Measurements from ENCODE around the gene FRMD3.
"Not testable (repeated sequence)": the region's sequence is repeated elsewhere in the genome, so short reads cannot be mapped to it uniquely, and the experiment has no call there.

FRMD3 gene

DNA sequence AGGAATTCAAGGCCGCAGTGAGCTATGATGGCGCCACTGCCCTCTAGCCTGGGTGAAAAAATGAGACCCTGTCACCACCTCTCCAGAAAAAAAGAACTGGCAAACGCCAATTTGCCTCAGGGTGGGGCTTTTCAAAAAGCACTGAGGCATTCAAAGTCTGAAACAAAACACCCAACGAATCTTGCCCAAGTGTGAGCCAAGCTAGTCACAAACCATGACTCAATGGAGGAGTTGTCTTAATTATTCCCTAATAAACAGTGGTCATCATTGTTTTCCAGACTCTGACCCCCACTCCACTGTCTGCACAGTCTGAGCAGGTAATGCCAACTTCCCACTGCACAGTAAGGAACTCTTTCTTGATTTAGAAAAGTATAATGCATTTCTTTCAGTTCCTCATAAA is 16.8 kb downstream of the FRMD3 start:
- no peak for DNase-seq

DNA sequence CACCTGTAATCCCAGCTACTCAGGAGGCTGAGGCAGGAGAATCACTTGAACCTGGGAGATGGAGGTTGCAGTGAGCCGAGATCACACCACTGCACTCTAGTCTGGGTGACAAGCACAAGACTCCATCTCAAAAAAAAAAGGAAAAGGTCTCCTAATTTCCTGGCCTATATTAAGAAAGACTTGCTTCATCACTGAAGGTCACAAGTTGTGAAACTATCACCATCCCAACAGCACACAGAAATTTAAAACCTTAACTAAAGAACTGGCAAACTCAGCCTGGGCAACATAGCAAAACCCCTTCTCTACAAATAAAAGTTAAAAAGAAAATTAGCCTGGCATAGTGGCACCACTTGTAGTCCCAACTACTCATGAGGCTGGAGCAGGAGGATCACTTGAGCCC is 17.2 kb downstream of the FRMD3 start:
- DNase-seq = no peak

DNA sequence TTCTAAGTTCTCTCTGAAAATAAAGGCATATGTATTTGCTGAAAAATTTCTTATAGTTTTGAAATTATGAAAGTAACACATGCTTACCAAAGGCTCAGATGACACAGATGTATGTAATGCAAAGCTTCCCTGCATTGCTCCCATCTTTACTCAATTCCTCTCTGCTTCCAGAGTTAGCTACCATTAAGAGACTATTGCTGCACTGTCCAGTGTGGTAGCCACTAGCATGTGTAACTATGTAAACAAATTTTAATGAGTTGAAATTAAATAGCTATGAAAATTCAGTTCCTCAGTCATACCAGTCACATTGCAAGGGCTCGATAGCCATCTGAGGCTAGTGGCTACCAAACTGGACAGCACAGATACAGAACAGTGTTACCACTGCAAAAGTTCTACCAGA is 17.9 kb downstream of the FRMD3 start:
- DNase-seq = no peak

DNA sequence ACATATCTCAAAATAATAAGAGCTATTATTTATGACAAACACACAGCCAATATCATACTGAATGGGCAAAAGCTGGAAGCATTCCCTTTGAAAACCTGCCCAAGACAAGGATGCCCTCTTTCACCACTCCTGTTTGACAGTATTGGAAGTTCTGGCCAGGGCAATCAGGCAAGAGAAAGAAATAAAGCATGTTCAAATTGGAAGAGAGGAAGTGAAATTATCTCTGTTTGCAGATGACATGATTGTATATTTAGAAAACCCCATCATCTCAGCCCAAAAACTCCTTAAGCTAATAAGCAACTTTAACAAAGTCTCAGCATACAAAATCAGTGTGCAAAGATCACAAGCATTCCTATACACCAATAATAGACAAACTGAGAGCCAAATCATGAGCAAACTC is 20.2 kb downstream of the FRMD3 start:
- not testable (repeated sequence) for DNase-seq

DNA sequence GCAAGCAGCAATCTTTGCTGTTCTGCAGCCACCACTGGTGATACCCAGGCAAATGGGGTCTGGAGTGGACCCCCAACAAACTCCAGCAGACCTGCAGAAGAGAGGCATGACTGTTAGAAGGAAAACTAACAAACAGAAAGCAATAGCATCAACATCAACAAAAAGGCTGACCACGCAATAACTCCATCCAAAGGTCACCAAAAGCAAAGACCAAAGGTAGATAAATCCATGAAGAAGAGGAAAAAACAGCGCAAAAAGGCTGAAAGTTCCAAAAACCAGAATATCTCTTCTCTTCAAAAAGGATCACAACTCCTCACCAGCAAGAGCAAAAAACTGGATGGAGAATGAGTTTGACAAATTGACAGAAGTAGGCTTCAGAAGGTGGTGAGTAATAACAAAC is 23.4 kb downstream of the FRMD3 start:
- no peak for DNase-seq

DNA sequence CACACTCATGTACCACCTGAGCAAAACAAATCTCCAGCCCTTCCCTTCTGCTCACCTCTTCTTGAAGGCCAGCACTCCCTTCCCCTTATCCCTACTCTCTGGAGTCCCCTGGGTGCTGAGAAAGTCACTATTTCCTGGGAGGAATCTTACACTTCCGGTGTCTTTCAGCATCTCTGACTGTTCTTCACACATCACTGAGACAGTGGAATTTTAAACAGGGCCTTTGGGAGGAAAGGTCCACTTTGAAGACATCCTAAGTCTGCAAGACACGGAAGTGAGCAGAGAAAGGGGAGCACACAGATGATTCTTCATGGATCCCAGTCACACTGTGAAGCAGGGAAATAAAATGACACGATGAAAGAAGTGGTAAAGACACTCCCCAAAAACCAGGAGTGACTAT is 25.6 kb downstream of the FRMD3 start:
- DNase-seq = no peak

DNA sequence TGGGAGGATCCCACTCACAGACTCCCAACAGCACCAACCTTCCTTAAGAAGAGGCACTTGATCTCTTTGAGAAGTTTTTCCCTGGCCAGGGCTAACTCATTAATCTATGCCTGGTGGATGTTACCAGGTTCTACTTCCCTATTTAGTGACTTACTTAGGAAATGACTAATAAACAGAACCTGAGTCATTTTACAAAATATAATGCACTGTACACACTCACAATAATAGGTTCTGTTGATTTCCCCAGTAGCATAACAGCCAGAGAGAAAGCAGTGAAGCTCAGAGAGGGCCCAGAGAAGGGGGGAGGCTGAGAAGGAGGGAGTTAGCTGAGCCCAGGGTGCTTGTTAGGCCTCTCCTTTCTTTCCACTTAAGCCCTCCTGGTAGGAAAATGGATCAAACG is 27.1 kb downstream of the FRMD3 start:
- DNase-seq = peak; percentile 18

DNA sequence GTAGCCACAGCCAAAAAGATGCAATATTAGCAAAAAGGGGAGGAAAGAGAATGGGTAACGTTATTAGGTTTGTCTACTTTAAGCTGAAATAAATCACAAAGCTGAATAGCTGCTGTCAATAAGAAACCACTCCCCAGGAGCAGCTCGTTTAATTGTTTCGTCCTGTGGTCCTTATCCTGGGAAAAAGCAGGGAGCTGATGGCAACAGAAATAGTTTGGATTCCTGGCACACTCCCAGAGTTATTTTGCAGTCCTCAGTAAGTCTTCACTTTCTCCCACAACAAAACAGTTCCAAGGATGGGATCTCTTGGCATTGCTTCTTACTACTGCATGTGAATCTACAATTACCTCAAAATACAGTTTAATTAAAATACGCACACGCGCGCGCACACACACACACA is 28.8 kb downstream of the FRMD3 start:
- DNase-seq = no peak

DNA sequence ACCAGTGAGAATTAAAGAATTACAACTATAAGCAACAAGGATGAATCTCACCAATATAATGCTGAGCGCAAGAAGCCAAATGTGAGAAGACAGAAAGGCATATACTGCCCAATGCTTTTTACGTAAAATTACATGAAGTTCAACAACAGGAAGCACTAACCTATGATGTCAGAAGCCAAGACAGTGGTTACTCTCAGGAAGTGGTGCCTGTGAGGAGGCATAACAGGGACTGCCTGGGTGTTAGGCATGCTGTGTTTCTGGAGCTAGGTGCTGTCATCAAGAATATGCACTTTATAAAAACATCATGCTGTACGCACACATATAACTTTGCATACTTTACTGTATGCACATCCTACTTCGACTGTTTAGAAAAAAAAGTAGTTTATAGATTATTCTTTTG is 30.1 kb downstream of the FRMD3 start:
- no peak for DNase-seq

DNA sequence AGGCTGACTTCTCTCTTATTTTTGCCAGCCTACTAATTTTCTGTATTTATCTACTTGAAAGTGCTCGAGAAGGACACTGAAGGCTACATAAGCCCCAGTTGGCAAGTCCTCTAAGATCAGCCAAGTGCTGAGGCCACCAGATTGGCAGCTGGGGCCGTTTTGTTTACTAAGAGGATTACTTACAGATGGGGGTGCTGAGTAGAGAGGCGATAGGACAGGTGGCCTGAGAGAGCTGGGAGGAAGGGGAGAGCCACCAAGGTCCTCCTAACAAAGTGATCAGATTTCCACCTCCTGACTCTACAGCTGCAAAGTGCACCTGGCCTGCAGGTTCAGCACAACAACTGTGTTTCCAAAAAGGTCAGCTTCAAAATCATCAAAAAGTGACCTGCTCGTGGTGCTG is 32.9 kb downstream of the FRMD3 start:
- no peak for DNase-seq

DNA sequence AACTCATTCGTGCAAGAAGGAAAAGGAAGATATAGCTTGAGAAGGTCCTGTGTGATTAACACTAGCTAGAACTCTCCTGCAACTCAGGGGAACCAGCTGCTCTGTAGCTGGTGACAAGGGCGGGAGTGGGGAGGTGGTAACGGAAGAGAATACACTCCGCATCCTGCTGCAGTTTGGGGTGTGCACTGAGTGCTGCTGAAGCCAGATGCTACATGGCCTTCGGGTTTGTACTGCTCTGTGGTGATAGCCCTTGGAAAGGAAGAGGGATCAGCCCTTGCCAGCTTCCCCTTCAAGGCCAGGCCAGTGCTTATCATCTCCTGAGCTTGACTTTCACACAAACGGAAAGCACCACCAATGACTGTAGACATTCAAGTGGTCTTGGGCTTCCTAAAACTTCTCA is 34.3 kb downstream of the FRMD3 start:
- DNase-seq = no peak

DNA sequence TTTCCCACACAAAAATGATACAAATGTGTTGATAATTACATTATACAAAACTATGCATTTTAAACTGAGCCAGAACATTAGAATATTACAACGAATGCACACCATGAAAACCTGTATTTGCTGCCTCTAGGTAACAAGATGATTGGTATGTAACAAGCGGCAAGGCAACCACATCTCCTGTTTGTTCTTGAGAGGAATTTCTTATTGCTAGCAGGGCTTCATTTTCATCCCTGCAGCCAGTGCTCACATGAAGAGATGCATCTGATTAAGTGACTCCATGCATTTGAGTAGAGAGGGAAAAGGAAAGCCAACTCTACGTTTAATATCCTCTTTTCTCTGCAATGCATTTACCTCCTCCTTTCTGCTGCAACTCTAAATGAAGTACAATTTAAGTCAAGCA is 36.6 kb downstream of the FRMD3 start:
- DNase-seq = no peak

DNA sequence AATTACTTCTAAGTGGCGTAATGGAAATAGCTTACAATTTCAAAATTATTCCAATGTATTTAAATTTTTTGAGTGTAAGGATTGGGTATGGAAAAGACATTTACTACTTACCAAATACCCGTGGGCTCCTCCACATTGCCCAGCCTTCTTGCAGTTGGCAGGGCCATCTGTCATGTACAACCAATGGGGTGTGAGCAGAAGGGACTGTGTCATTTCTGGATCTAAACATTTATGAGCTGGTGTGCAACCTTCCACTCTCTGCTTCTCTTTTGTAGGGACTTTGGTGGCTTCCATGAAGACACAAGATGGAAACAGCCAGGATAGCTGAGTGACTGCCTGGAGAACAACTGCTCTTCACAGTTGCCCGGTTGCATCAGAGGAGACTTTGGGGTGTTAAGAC is 40.8 kb downstream of the FRMD3 start:
- no peak for DNase-seq

DNA sequence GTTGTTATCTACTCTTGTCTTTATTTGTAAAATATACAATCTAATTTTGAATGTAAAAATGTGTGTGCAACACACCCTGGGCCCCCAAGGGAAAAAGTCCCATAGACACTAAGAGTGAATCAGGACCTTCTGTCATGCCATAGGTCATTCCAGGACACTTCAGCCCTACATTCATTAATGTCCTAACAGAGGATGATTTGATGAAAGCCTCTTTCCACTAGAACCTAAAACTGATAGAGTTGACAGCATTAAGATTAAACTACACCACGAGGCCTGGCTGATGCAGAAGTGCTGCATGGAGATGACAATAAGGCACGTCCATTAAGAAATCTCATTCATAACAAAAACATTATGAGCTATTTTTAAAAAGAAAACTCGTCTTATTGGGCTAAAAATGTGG is 46.2 kb downstream of the FRMD3 start:
- DNase-seq = no peak

DNA sequence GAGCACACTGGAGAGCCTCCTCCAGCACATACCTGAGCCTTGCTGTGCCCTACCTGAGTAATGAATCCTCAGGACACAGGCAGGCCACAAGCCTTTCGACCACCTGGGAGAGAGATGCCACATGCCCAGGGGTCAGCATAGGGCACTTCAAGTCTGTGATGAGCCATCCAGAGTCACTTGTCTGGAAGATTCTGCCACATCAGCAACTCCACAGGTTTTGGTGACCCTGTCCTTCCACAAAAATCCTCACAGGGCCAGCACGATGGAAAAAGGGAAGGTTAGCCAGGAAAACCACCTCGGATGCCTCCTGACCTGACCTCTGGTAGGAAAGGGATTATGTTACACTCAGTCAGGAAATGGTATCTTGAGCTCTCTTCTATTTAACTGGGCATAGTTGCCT is 46.8 kb downstream of the FRMD3 start:
- DNase-seq = no peak

DNA sequence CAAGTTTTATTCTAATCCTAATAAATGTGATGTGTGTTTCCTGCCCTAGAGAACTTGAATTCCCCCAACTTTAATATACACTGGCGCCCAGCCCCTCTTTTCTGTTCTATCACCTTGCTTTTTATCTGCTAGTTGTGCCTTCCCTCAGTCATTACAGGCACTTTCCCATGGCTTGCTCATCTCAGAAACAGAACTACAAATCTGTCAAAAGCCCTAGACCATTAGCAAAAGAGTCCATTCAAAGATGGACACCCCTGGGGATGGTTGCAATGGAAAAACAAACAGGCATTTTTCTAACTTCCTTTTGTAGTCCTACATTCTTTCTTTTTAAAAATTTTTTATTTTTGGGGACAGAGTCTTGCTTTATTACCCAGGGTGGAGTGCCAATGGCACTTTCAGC is 48.2 kb downstream of the FRMD3 start:
- DNase-seq = no peak

DNA sequence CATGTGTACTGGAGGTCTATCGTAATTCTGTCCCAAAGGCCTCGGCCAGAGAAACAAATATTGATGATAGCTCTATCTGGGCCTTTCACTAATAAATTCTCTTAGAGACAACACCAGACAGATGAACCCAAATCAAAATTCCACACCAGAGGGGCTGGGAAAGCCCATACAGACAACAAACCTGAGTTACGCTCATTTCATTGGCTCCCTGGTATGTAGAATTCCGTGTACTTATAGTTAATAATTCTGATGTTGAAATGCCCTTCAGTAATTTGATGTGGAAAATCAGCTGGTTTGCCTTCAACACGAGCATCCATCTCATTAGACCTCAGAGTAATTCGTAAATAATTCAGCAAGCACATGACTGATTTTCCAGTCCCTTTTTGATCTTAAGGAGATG is 53.2 kb downstream of the FRMD3 start:
- DNase-seq = no peak

DNA sequence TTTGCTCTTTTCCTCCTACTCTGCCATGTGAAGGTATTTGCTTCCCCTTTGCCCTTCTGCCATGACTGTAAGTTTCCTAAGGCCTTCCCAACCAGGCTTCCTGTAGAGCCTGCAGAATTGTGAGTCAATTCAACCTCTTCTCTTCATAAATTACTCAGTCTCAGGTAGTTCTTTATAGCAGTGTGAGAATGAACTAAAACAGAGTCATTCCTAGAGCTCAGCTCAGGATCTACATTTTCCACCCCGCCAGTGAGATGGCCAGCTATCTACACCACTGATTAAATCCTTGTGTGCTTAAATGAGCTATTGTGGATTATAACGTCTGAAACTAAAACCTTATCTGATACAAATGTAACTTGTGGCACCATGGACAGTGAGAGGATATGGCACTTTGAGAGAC is 55.0 kb downstream of the FRMD3 start:
- DNase-seq = no peak

DNA sequence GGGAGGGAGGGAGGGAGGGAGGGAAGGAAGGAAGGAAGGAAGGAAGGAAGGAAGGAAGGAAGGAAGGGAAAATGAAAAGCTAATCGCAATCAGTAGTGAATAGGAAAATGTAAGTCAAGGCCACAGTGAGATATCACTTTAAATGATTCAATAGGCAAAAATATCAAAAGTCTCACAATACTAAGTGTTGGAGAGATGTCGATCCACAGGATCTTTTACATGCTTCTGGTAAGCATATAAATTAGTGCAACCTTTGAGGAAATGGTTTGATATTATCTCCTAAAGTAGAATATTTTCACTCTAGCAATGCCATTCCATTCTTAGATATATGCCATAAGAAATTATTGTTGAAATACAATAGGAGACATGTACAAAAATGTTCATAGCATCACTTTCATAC is 58.4 kb downstream of the FRMD3 start:
- DNase-seq = no peak

DNA sequence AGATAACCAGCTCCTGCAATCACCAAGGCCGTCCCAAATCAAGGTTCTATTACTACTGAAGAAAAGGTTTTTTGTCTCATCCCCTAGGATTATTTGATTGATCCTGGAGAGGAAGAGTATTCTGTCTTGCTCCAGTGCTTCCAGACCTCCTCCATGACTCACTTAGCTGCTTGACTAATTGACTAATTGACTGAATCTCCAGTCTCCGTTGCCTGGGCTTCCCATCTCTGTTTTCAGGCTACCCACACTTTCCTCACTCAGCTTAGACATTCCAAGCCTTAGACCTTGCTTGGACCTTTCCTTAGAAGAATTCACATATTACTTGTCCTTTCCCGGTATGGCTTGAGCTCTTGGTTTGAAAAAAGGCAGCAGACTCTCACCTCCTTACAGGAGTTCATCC is 60.6 kb downstream of the FRMD3 start:
- DNase-seq = no peak

DNA sequence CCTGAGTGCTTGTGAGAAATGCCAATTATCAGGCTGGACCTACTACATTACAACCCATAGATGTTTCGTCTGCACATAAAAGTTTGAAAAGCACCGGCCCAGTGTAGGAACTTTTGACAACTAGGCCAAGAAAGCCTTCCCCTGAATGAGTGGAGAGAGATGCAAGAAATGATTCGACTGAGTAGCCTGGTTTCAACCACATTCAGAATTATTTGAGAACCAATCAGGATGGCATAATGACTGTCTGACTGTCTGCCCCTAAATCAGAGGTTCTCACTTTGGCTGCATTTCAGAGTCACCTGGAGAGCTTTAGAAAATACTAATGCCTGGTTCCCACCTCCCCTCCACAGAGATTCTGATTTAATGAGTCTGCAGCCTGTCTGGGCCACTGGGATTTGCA is 61.1 kb downstream of the FRMD3 start:
- DNase-seq = no peak

DNA sequence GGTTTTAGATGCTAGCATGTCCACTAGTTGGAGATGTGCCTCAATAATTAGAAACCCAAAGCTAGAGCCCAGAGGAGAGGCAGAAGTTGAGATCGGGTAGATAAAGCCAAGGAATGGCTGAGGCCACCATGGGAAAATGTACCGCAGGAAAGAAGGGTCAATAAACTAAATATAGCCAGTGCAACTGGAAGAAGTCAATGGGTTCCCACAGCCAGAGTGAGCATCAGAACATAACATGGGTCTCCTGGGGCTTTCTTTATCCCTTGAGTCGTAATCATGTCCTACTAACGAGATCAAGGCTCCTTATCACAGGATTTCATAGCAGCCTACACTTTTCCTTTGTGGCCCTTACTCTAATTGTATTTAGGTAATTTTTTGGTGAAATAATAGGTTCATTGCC is 61.7 kb downstream of the FRMD3 start:
- no peak for DNase-seq

DNA sequence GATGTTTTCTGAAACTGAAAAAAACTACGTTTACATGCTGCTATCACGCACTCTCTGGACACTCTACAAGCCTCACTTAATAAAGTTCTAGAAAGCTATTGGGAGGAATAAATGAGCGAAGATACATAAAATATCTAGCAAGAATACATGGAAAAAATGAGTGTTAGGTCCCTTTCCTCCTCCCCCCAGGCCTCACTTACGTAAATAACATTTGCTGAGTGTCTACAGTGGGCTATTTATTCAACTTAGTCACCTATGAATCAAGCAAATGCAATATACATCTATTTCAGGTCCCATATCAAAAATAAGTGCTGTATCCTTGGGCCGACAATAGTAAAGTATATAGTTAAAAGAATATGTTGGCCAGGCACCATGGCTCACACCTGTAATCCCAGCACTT is 62.5 kb downstream of the FRMD3 start:
- no peak for DNase-seq

DNA sequence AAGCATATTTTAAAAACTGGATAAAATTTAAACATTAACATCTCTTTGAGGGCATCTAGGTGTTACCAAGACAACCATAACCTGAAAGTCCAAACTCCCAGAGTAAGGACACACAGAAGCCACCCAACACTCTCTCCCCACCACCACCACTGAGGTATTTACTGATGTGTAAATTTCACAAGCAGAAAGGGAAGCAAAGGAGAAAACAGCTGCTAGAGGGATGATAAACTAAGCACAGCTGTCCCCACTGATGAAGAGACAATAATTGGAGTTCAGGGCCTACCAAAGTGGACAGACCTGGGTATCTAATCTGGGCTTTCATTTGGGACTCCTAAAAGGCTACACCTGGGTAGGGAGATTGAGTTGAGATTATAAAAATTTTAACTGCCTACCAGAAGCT is 63.6 kb downstream of the FRMD3 start:
- no peak for DNase-seq

DNA sequence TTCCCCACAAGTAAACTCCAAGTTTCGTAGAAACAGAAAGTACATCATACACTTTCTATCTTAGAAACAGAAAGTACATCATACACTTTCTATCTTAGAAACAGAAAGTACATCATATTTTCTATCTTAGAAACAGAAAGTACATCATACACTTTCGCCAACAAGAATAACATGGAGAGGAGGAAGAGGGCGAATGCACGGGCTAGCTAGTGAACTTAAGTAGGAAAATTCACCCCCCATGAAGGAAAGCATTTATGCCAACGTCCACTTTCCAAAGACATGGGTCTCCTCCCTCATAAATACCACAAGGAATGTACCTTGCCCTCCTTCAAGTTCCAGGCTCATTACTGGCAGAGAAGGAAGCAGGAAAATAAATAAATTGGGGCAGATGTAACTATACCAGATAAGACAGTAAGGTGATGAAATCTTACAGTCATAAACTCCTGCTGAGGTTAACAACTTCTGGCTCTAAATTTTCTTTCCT is 64.7 kb downstream of the FRMD3 start:
- no peak for DNase-seq

DNA sequence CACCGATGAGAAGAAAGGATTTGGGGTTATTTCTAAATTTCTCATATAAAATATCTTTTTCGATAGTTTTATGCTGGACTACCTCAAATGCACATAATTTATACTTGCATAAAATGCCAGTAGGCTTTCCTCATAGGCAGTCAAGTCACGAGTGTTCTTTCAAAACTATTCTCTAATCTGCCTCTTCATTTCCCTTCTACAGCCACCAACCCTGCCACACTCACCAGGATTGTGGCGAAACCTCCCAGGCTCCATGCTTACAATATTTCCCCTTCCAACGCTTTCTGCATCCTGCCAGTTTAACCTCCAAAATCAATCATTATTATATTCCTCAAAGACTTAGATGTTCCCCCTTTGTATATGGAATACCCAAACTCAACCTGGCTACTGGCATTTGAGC is 65.4 kb downstream of the FRMD3 start:
- DNase-seq = no peak

Measured in NCI-H774 (cell line).